ENCODE results near the gene CACNA1H.

Gene CACNA1H

DNA sequence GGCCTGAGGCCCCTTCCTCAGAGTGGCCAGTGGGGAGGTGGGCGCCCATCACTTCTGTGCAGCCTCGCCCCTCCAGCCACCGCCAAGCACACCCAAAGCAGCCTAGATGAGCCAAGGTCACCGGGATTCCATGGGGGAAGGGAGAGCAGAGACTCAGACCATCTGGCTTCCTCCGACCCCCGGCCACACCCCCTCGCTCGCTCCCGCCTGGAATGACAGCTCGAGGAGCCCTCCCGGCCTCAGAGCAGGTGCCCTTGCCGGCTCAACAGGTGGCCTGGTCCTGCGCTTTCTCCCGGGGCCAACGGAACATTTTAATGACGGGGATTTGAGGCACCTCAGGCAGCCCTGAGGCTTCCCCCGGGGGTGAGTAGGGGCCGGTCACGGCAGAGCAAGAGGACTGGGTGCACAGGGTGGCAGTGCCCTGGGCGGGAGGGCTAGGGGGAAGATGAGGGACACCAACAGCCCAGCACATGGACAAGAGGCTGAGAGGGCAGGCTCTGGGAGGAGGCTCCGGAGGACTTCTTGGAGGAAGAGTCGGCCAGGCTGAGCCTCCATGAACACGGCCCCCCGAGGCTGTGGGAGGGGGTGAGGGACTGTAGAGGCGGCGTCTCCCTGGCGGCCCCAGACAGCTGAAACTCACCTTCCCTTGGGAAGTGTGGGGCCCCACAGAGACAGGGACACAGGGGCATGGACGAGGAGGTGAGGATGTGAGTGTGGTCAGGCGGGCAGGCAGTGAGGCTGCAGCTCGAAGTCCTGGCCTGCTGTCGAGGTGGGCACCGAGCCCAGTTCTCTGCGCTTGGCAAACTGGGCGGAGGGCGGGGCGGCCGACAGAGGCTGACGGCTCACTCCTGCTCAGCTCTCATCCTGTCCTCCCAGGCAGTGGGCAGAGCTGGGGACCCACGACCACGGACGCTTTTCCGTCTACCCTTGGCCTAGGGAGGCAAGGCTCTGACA is 44.3 kb upstream of the CACNA1H start:
- no peak overlapping the region for H3K4me3 ChIP-seq (ENCODE audit: low read length)
- peak; percentile 20 for DNase-seq (ENCODE audit: low read depth)
- TF ChIP-seq, protein P1, sequence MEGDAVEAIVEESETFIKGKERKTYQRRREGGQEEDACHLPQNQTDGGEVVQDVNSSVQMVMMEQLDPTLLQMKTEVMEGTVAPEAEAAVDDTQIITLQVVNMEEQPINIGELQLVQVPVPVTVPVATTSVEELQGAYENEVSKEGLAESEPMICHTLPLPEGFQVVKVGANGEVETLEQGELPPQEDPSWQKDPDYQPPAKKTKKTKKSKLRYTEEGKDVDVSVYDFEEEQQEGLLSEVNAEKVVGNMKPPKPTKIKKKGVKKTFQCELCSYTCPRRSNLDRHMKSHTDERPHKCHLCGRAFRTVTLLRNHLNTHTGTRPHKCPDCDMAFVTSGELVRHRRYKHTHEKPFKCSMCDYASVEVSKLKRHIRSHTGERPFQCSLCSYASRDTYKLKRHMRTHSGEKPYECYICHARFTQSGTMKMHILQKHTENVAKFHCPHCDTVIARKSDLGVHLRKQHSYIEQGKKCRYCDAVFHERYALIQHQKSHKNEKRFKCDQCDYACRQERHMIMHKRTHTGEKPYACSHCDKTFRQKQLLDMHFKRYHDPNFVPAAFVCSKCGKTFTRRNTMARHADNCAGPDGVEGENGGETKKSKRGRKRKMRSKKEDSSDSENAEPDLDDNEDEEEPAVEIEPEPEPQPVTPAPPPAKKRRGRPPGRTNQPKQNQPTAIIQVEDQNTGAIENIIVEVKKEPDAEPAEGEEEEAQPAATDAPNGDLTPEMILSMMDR (conservative IDR thresholded peaks at IDR 0.05; ENCODE audit: low read length) = no peak

DNA sequence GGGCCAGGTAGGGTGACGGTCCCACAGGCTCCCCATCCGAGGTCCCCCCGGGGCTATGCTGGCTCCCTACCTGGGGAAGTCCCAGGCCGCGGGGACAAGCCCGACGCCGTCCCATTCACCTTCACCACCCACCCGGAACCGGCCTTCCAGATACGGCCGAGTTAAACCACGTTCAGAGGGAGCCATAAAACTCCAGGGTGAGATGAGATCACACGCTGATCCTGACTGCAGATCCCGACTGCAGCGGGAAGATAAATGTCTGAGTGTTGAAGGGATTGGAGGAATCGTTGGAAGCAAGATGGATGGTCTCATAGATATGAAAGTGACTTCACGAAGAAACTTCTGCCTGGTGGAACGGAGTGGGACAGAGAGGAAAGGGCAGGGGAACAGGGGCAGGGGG is 43.3 kb upstream of the CACNA1H start:
- DNase-seq (ENCODE audit: low read depth) = no peak
- H3K4me3 ChIP-seq (ENCODE audit: low read length) = no peak overlapping the region
- TF ChIP-seq, protein P1 (conservative IDR thresholded peaks at IDR 0.05; ENCODE audit: low read length) = no peak

- H3K4me3 ChIP-seq (ENCODE audit: low read length) = no peak overlapping the region
- DNase-seq (ENCODE audit: low read depth) = no peak
- TF ChIP-seq, protein P1 (conservative IDR thresholded peaks at IDR 0.05; ENCODE audit: low read length) = no peak
Observed at GRCh38 chr16:1112506-1113184, 40.3 kb upstream of the CACNA1H start.

- no peak for DNase-seq (ENCODE audit: low read depth)
- H3K4me3 ChIP-seq (ENCODE audit: low read length) = no peak overlapping the region
- TF ChIP-seq, protein P1 (conservative IDR thresholded peaks at IDR 0.05; ENCODE audit: low read length) = no peak
Observed at GRCh38 chr16:1113489-1113888, 39.4 kb upstream of the CACNA1H start.

GRCh38 chr16:1113889-1114526 is 38.9 kb upstream of the CACNA1H start:
- TF ChIP-seq, protein P1 (conservative IDR thresholded peaks at IDR 0.05; ENCODE audit: low read length) = no peak
- H3K4me3 ChIP-seq (ENCODE audit: low read length) = no peak overlapping the region
- no peak for DNase-seq (ENCODE audit: low read depth)

DNA sequence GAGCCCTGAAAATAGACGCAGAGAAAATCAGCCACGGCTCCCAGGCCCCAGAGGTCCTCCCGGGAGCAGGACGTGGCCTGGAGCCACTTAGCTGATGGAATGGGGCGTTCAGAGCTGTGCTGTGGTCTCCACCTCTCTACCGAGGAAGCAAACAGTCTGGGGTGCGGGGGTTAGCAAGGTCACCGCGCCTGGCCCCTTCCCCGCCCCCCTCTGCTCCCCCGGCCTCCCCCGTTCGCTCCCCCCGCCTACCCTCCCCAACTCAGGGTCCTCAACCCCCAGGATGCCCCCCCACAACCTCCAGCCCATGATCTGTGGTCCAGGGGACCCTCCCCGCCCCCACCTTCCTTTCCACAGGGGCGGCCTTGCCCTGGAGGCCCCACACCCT is 36.2 kb upstream of the CACNA1H start:
- DNase-seq (ENCODE audit: low read depth) = no peak
- no peak overlapping the region for H3K4me3 ChIP-seq (ENCODE audit: low read length)
- TF ChIP-seq, protein P1 (conservative IDR thresholded peaks at IDR 0.05; ENCODE audit: low read length) = no peak

All from AG10803 (cell line).